GM12873 (cell line): Measurements from ENCODE around the gene CECR2.

ENCODE experiments used
- CTCF ChIP-seq: IDR thresholded peaks from 2 replicates; pipeline ENCODE4 v1.5.1; 2012; ENCODE audit warnings: low read depth, mild to moderate bottlenecking, moderate library complexity, low read length, control low read depth; ENCODE audit not compliant: insufficient read depth; ENCODE audit errors: missing control alignments

Gene CECR2

GRCh38 chr22:17554814-17555213 is 185.6 kb downstream of the CECR2 start:
- TF ChIP-seq CTCF, result no peak

- no peak for TF ChIP-seq CTCF
Measured at GRCh38 chr22:17559188-17559587, 189.9 kb downstream of the CECR2 start.

GRCh38 chr22:17562906-17563870 is 193.9 kb downstream of the CECR2 start, which contains the start of gene SLC25A18:
SLC25A18 (plus strand) TSS chr22:17563498; CDS start chr22:17579945, 16,447 bp downstream.
- no peak for TF ChIP-seq CTCF

GRCh38 chr22:17563936-17564391 is 194.7 kb downstream of the CECR2 start:
- TF ChIP-seq CTCF, result no peak

- TF ChIP-seq CTCF, result no peak
Measured at GRCh38 chr22:17566776-17567175, 197.5 kb downstream of the CECR2 start.

- no peak for TF ChIP-seq CTCF
Measured at GRCh38 chr22:17569971-17570511, 200.8 kb downstream of the CECR2 start.
